Esophagus muscularis mucosa (tissue), 4 donors: Measurements from ENCODE around the gene AMOTL2. TPM values are rescaled to one million over a fixed set of nuclear protein-coding genes. Genes with fewer than 3 reads are reported as not detected.

Source experiments
- DNase-seq: peaks from one replicate; pipeline ENCODE4 v3.0.0-alpha.2; 2017; ENCODE audit errors: extremely low spot score
- H3K27ac ChIP-seq, 4 donors: fragments of 200-600 bp; sonication (generic); replicated peaks in 1 of 4; 1 replicate in 3 of 4; 2 replicates in 1 of 4; pipeline ENCODE4 v1.5.1; 2016 to 2019; ENCODE audit warnings: mild to moderate bottlenecking in 1 of 4
- H3K27me3 ChIP-seq, 4 donors: fragments of 200-600 bp; sonication (generic); one replicate each; pipeline versions ENCODE4 v1.5.1 to v1.6.0; 2016 to 2019
- H3K36me3 ChIP-seq, 4 donors: fragments of 200-600 bp; sonication (generic); one replicate each; pipeline ENCODE4 v1.5.1; 2016 to 2019
- H3K4me1 ChIP-seq, 4 donors: fragments of 200-600 bp; sonication (generic); one replicate each; pipeline ENCODE4 v1.5.1; 2016 to 2019
- H3K4me3 ChIP-seq, 4 donors: fragments of 200-600 bp; sonication (generic); 1 replicate in 2 of 4; 2 replicates in 2 of 4; pipeline ENCODE4 v1.5.1; 2016 to 2019; ENCODE audit warnings: mild to moderate bottlenecking in 4 of 4, moderate library complexity in 1 of 4
- H3K9me3 ChIP-seq, 4 donors: fragments of 200-600 bp; sonication (generic); 1 replicate in 3 of 4; 2 replicates in 1 of 4; pipeline ENCODE4 v1.5.1; 2016 to 2019
- EP300 ChIP-seq: sonication (generic); formaldehyde crosslinking; IDR thresholded peaks from one replicate; pipeline ENCODE4 v1.6.1; 2017; ENCODE audit warnings: antibody characterized with exemption
- POLR2A ChIP-seq: fragments of 450-650 bp; IDR thresholded peaks from one replicate; pipeline ENCODE4 v1.6.1; 2017; ENCODE audit warnings: antibody characterized with exemption, moderate library complexity, mild to moderate bottlenecking, low read depth
- POLR2AphosphoS5 ChIP-seq, 2 donors: sonication (generic); formaldehyde crosslinking; IDR thresholded peaks; one replicate each; pipeline ENCODE4 v1.6.1; 2017; ENCODE audit warnings: antibody characterized with exemption in 2 of 2
- WGBS: methylation state at CpG from one replicate; pipeline ENCODE4 v1.1.5; 2018; 5-methylcytosine and 5-hydroxymethylcytosine counted together
- intact Hi-C: fragments of 100-400 bp; cut with DNase I; formaldehyde crosslinking; loops from one replicate; pipeline ENCODE4 v1.15.1; 2023
- small RNA-seq, 3 donors: library from RNA; depleted of rRNA; stranded (forward); fragments of <200 nt; gene quantifications; one replicate each; pipeline ENCODE3, GENCODE V24; 2016
- total RNA-seq, 4 donors: library from RNA; depleted of rRNA; stranded (reverse); fragments of >200 nt; gene quantifications; one replicate each; pipeline versions ENCODE4 v1.1.0 to v1.2.1, GENCODE V29; 2016
- TF ChIP-seq, protein P1 (sequence below), 3 experiments: fragments of 200-600 bp in 2 of 3; fragments of 450-650 bp in 1 of 3; sonication (generic) in 2 of 3; IDR thresholded peaks; one replicate each; pipeline ENCODE4 v1.5.1; 2017 to 2019; ENCODE audit warnings: antibody characterized with exemption in 3 of 3, mild to moderate bottlenecking in 2 of 3, moderate library complexity in 1 of 3

AMOTL2 gene
- total RNA-seq, 4 donors from 2014 or later, result 111 to 313 (median 155) TPM

DNA sequence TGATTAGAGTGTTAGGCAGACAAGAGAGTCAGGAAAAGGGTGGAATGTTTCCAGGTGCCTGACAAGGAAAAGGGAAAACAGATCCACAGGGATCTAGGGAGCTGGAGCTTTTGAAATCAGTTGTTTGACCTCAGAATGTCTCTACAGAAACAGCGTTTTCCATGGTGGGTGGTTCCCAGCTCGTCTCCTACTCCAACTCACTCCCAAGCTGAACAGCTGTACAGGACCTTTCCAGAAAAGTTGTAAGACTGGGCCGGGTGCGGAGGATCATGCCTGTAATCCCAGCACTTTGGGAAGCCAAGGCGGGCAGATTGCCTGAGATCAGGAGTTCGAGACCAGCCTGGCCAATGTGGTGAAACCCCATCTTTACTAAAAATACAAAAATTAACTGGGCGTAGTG, 67.9 kb downstream of the AMOTL2 start:
- Histone ChIP-seq H3K36me3 (no peaks in the 10 kb centered on the region), H3K27me3 (no peaks in the 10 kb centered on the region), H3K4me3 (no peak overlapping the region), H3K9me3 (no peaks in the 10 kb centered on the region), H3K27ac (no peak overlapping the region), H3K4me1 (peaks cover 12 to 40% (median 34%) of the 10 kb centered on the region in 4 donors)
- peak; percentile 92 for DNase-seq
- intact Hi-C loops, result no loop called here
- no peak for TF ChIP-seq POLR2A
- TF ChIP-seq, protein P1, sequence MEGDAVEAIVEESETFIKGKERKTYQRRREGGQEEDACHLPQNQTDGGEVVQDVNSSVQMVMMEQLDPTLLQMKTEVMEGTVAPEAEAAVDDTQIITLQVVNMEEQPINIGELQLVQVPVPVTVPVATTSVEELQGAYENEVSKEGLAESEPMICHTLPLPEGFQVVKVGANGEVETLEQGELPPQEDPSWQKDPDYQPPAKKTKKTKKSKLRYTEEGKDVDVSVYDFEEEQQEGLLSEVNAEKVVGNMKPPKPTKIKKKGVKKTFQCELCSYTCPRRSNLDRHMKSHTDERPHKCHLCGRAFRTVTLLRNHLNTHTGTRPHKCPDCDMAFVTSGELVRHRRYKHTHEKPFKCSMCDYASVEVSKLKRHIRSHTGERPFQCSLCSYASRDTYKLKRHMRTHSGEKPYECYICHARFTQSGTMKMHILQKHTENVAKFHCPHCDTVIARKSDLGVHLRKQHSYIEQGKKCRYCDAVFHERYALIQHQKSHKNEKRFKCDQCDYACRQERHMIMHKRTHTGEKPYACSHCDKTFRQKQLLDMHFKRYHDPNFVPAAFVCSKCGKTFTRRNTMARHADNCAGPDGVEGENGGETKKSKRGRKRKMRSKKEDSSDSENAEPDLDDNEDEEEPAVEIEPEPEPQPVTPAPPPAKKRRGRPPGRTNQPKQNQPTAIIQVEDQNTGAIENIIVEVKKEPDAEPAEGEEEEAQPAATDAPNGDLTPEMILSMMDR (IDR thresholded peaks at IDR 0.05), result no peak
- TF ChIP-seq POLR2AphosphoS5 (IDR thresholded peaks at IDR 0.05), result peak in 1 of 2 donors; percentile 30
- no peak for TF ChIP-seq EP300
- WGBS, result 70% methylated on average over 6 of the region's 7 CpGs

Small RNA genes lying within 50 kb of the gene (small RNA-seq; reads per million reads assigned to genes)
- gene HMGN1P9 (0 reads per million in 3 donors), gene MIR6827 (0 reads per million in 3 donors)

Other genes starting within 250 kb of the AMOTL2 start
- gene RYK, start 123.6 kb downstream of the AMOTL2 start, total RNA-seq, result 100 to 1,000 TPM in 2 of 4 donors, 10 to 100 TPM in 2; 78.2 to 120 (median 96.5) TPM
- gene ANAPC13, start 111.5 kb upstream of the AMOTL2 start, total RNA-seq, result 10 to 100 TPM; 32.5 to 78.9 (median 49.4) TPM
- gene CEP63, start 111.6 kb upstream of the AMOTL2 start, total RNA-seq, result 10 to 100 TPM; 16.7 to 26.2 (median 22.6) TPM